Activated CD8-positive, alpha-beta memory T cell treated with anti-CD3 and anti-CD28 coated beads for 4 hours (primary cell): ENCODE measurements around the gene CPLX4.

Experiments used
- DNase-seq, 2 donors: peaks; one replicate each; pipeline ENCODE4 v3.0.0-alpha.2; 2020; ENCODE audit warnings: low read depth in 2 of 2

Gene CPLX4

DNA sequence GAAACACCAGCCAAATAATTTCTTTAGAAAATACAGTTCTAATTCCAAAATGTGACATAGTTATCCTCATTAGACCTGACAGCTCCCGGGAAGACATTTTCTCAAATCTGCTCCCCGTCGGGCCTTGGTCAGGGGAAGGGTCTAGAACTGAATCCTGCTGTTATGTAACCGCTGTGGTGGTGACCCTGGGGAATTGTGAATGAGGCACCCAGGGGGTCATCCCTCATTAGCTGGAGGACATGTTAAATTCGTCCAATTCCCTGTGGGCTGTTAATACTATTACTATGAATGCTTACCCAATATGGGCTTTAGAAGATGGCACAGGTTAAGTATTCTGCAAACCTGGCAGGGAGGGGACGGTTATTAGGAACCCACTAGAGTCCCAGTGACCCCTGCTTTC is 11.8 kb downstream of the CPLX4 start:
- no peak for DNase-seq

- no peak for DNase-seq
Observed at GRCh38 chr18:59305295-59305694, 13.2 kb downstream of the CPLX4 start.

DNA sequence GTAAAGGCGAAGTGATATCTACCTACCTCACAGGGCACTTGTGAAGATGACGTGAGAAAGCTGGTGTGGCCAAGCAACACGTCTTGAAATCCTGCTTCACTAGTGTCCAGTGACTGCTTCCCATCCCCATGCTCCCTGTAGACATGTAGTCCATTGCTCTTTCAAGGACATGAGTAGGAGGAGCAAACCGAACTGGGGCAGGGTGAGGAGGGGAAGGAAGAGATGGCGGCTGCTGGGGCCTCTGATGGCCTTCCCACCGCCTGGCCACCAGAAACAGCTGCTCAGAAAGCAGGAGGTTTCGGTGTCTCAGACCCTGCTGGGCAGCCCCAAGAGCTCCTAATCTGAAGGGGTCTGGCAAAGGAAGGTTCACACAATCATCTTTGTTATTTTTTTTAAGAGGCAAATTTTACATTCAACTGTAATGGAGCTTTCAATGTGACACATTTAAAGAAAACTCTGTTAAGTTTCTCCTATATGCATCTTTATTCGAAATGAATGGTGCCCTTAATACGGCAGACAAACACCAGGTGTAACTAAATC is 14.7 kb downstream of the CPLX4 start:
- no peak for DNase-seq

GRCh38 chr18:59303006-59303405 is 15.4 kb downstream of the CPLX4 start:
- DNase-seq = no peak

DNA sequence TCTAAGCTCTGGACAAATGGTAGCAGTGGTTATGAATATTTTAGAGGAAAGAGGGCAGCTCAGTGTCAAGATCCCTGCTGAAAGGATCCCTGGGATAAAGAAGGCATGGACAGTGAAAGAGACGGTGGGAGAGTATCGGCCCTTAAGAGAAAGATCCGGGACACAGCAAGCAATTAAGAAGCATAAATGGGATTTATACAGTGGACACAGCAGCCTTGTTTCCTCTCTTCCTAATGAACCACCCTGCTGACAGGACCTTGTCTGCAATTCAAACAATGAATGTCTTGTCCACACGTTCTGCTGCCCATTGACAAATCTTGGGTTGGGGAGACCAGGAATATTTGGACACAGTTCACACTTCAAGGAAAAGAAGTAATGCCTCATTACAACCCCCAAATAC is 16.5 kb downstream of the CPLX4 start:
- DNase-seq = no peak

DNA sequence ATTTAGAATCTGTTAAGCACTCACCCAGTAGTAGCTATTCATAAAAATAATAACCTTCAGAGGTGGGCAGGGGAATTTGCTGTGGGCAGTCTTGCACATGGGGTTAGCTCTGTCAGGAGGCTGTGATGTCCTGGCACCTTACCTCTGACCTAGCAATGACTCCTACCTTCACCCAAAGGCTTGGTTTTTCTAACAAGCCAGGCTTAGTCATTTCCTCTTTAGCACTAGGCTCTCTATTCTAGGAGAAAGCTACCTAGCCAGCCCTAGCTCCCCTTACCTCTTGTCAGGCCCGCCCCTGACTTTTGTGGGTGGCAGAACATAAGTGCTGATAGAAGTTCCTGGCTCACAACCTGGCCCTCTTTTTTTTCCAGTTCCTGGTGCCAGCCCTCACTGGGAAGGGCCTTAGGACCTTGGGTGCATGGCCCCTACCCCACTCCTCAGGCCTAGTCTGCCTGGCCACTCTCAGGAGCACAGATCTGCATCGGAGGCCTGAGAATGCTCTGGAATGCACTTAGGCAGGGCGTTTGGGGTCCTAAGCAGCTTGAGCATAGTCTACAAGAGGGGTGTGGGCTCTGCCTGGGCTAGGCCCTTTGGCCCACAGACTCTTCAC is 17.7 kb downstream of the CPLX4 start:
- DNase-seq = no peak

DNA sequence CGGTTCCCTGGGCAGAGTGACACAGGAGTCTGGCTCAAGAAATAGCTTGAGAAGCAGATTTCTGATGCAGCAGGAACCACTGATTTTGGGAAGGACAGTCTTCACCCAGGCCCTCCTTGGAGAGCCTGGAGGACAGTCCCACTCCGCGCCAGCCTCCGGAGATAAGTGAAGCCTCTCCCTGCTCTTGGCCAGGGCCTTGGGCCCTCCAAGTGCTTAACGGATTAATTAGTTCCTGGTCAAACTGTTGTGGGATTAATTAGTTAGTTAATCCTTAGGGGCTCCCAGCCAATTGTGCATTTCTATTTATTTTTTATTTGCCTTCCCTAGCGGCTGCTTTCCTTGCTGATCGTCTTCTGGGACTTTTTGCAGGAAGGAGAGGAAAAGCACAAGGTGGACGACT is 19.6 kb downstream of the CPLX4 start:
- no peak for DNase-seq

GRCh38 chr18:59293317-59293716 is 25.1 kb downstream of the CPLX4 start:
- DNase-seq = no peak

- no peak for DNase-seq
Observed at GRCh38 chr18:59286341-59286740, 32.1 kb downstream of the CPLX4 start.

- no peak for DNase-seq
Observed at GRCh38 chr18:59282341-59282740, 36.1 kb downstream of the CPLX4 start.

- no peak for DNase-seq
Observed at GRCh38 chr18:59279722-59280121, 38.7 kb downstream of the CPLX4 start.

DNA sequence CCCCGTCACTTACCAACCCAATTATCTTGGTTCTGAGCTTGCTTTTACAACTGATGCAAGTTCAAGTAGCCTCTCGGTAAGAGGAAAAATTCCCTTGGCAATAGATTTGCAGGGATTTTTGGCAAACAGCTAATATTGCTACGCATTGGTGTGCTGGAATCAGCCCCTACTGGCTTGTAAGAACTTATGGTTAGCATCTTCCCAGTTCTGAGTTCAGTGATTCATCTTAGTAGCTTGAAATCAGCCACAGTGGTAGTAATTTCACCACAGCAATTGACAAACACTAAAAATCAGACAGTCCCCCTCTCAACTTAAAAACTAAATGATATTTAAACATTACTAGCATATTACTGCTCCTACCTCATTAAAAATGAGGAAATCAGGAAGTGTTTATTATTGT is 39.3 kb downstream of the CPLX4 start:
- no peak for DNase-seq

DNA sequence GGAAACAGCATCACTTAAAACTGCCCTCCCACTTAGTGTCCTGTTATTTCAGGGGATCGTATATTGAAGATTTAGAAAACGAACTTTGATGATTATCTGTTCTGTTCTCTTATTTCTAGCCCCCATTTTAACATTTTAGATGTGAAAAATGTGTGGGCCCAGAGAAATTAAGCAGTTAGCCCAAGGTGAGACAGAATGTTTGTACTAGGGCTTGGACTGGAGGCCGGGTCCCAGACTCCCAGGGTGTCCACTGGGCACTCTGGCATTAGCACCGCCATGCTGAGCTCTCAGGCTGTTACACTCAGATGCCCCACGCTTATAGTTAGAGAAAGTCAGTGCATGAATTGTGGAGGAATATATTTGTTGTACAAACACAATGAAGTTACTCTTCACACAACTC is 39.7 kb downstream of the CPLX4 start:
- no peak for DNase-seq

- DNase-seq = no peak
Observed at GRCh38 chr18:59276047-59276446, 42.4 kb downstream of the CPLX4 start.

- no peak for DNase-seq
Observed at GRCh38 chr18:59275406-59275949, 43.0 kb downstream of the CPLX4 start.

DNA sequence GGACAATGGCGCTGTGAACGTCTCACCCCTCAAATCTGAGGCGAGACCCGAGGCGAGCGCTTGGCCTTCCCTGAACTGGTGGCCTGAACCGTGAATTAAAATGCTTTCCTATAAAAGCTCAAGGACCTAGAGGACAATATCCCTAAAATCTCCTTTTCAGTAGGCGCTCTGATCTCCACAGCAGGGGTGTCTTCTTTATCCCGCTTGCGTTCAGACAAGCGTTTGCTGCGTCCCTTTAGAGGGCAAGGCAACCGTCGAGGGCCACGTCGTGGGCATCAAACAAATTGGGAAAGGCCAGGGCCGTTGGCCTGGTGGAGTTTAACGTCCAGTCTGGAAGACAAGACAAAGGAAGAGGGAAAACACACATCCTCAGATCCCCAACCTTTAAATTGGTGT is 43.9 kb downstream of the CPLX4 start:
- DNase-seq = no peak

GRCh38 chr18:59273759-59274532 is 44.5 kb downstream of the CPLX4 start:
- no peak for DNase-seq

GRCh38 chr18:59272891-59273758 is 45.3 kb downstream of the CPLX4 start, which contains the start of gene RAX:
Gene RAX, minus strand, starts transcription at chr18:59273454. Its CDS starts 248 bp downstream, at chr18:59273206.
- DNase-seq = no peak

- no peak for DNase-seq
Observed at GRCh38 chr18:59272221-59272888, 46.1 kb downstream of the CPLX4 start.

- DNase-seq = no peak
Observed at GRCh38 chr18:59271606-59272220, 46.7 kb downstream of the CPLX4 start.

DNA sequence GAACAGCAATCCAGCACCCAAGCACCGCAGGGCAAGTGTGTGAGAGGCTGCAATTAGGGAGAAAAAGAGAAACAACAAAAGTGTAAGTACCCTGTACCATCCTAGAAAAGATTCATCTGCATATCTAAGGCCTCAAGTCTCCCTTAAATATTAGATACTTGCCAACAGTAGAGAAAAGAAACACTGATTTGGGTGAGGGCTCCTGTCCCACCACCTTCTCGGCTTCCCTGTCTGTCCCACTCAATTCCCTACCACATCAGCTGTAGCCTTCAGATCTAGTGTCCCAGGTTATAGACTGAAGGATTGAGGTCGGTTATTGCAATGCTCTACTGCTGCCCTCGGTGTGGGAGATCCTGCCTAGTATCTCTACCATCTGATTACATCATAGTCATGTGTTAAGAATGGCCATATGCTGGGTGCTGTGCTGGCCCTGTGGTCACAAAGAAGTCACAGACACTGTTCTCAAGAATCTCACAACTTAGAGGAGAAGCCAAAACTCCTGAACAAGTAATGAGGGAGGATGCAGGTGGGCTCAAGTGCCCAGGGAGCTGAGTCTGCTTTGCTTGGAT is 47.7 kb downstream of the CPLX4 start:
- no peak for DNase-seq
